ENCODE measurements around the gene RCN1. TPM values are rescaled to one million over a fixed set of nuclear protein-coding genes. Genes with fewer than 3 reads are reported as not detected.
"Not testable (repeated sequence)": the region's sequence is repeated elsewhere in the genome, so short reads cannot be mapped to it uniquely, and the experiment has no call there.

The RCN1 gene
- total RNA-seq, 5 donors from 2014 or later (not counting 1 experiment from before 2014, with no cell fraction given) = 7.3 to 12.2 (median 9.6) TPM

DNA sequence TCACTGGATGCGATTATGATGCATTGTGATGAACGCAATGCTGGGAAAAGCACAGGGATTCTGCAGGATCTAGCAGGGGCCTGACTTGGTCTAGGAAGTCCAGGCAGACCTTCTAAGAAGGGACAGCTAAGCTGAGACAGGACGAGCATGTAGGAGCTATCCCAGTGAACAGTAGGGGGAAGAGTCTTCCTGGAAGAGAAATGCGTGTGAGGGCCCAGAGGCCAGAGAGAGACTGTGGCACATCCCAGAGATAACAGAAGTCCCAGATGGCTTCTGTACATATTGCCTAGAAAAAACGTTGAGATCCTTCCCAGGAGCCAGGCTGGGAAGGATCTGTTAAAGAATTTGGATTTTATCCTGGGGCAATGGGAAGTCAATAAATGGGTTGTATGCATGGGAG, 24.6 kb downstream of the RCN1 start:
- 81% methylated on average over 5 of the region's 5 CpGs for WGBS (ENCODE audit: insufficient coverage)
- Histone ChIP-seq H3K27me3 (replicated peaks in 1 of 2; ENCODE audit: control insufficient read depth in 2 of 2, extremely low read depth in 1 of 2, insufficient read depth in 2 of 2, low read length in 1 of 2) (peaks cover 0 to 4% of the 10 kb centered on the region in 2 experiments), H3K4me1 (ENCODE audit: control insufficient read depth in 1 of 2, extremely low read depth in 1 of 2, insufficient read depth in 2 of 2, low read length in 2 of 2) (no peaks in the 10 kb centered on the region), H3K36me3 (ENCODE audit: control insufficient read depth in 2 of 2, extremely low read depth in 1 of 2, insufficient read depth in 1 of 2, low read length in 1 of 2) (no peaks in the 10 kb centered on the region), H3K4me3 (ENCODE audit: control insufficient read depth in 1 of 2, extremely low read depth in 1 of 2, low read length in 1 of 2) (no peak overlapping the region), H3K27ac (ENCODE audit: low read length) (no peak overlapping the region), H3K9me3 (no peaks in the 10 kb centered on the region)
- no peak for DNase-seq
- Mint-ChIP-seq H3K9me3 (no peaks in the 10 kb centered on the region), H3K36me3 (no peaks in the 10 kb centered on the region), H3K4me1 (no peaks in the 10 kb centered on the region), H3K27me3 (peaks cover 5 to 10% of the 10 kb centered on the region in 2 donors), H3K4me3 (no peak overlapping the region), H3K27ac (no peak overlapping the region)
- ChIA-PET POLR2A (no interaction called here), CTCF (interaction anchor here in 1 of 2 donors (1.0 kb wide), 1 partner anchor 60 kb away, joined by 3 read pairs; no protein-coding TSS in a partner anchor)
- no peak for ATAC-seq (replicated peaks in 1 of 4)

DNA sequence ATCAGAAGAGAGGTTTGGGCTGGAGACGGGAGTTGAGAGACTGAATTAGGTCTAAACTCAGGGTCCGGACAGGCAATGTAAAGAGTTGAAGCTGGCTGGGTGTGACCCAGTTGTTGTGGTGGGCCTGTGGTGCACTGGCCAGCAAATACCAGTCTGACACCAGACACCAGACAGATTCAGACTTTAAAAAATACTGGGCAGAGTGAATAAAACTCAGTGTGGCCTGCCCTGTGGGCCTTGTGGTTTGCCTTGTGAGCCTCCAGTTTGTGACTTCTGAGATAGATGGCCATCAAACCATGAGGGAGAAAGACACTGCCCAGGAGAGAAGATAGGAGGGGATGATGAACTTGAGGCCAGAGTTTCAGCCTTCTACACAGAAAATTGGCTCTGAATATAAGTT, 25.8 kb downstream of the RCN1 start:
- no peaks in the 10 kb centered on the region for H3K9me3 Mint-ChIP-seq
- DNase-seq (no peak), ATAC-seq (replicated peaks in 1 of 4) (no peak)
- Histone ChIP-seq H3K9me3 (no peaks in the 10 kb centered on the region), H3K27me3 (replicated peaks in 1 of 2; ENCODE audit: control insufficient read depth in 2 of 2, extremely low read depth in 1 of 2, insufficient read depth in 2 of 2, low read length in 1 of 2) (peaks cover 0 to 4% of the 10 kb centered on the region in 2 experiments), H3K36me3 (ENCODE audit: control insufficient read depth in 2 of 2, extremely low read depth in 1 of 2, insufficient read depth in 1 of 2, low read length in 1 of 2) (no peaks in the 10 kb centered on the region), H3K27ac (ENCODE audit: low read length) (no peak overlapping the region), H3K4me3 (ENCODE audit: control insufficient read depth in 1 of 2, extremely low read depth in 1 of 2, low read length in 1 of 2) (no peak overlapping the region), H3K4me1 (ENCODE audit: control insufficient read depth in 1 of 2, extremely low read depth in 1 of 2, insufficient read depth in 2 of 2, low read length in 2 of 2) (peaks cover 0 to 8% of the 10 kb centered on the region in 2 experiments)
- H3K27me3 Mint-ChIP-seq = peaks cover 8 to 12% of the 10 kb centered on the region in 2 donors
- no peak overlapping the region for H3K27ac Mint-ChIP-seq
- H3K4me3 Mint-ChIP-seq = no peak overlapping the region
- no CpG with 5 or more reads among the region's 2 CpGs for WGBS (ENCODE audit: insufficient coverage)
- peaks cover 0 to 7% (median 3%) of the 10 kb centered on the region in 3 donors for H3K4me1 Mint-ChIP-seq
- ChIA-PET CTCF (interaction anchor here in 1 of 2 donors (0.7 kb wide), 1 partner anchor 18 kb away, joined by 3 read pairs; no protein-coding TSS in a partner anchor), POLR2A (no interaction called here)
- H3K36me3 Mint-ChIP-seq = no peaks in the 10 kb centered on the region

DNA sequence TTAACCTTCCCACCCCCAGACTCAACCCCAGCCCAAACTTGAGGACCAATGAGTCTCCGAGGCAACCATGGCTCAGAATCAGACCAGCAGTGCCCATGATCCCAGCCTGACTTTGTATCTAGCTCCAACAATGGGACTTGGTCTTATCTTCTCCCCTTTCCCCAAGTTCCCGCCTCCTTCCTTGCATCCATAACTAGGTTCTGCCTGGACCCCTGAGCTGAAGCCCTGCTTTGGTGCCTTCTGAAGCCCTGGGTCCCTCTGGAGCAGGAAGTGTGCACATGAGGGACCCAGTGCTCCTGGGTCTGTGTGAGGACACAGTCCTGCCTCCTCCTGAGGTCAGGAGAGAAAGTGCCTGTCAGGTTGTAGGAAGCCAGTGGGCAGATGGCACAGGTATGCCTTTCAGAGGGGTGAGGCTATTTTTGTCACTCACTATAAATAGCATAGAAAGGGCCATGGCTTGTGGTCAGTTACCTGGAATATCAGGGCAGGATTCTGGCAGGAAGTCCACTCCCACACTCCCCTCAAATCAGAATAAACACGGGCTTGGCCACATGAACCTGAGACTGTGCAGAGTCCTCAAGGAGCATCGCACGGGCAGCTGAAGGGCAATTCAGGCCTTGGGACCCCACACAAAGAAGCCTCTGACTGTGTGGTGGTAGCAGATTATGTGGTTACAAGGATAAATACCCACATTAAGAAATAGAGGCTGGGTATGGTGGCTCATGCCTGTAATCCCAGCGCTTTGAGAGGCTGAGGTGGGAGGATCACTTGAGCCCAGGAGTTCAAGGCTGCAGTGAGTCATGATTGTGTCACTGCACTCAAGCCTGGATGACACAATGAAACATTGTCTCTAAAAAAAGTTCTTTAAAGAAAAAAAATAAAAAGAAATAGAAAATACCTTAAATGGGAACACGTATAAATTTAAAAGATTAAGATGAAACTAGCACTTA, 27.4 kb downstream of the RCN1 start:
- H3K4me3 ChIP-seq (ENCODE audit: control insufficient read depth in 1 of 2, extremely low read depth in 1 of 2, low read length in 1 of 2) = no peak overlapping the region
- no peaks in the 10 kb centered on the region for H3K9me3 ChIP-seq
- H3K27me3 ChIP-seq (replicated peaks in 1 of 2; ENCODE audit: control insufficient read depth in 2 of 2, extremely low read depth in 1 of 2, insufficient read depth in 2 of 2, low read length in 1 of 2) = no peaks in the 10 kb centered on the region
- Mint-ChIP-seq H3K4me1 (peaks cover 0 to 18% (median 3%) of the 10 kb centered on the region in 3 donors), H3K4me3 (no peak overlapping the region), H3K27me3 (peaks cover 3 to 10% of the 10 kb centered on the region in 2 donors), H3K36me3 (no peaks in the 10 kb centered on the region), H3K27ac (no peak overlapping the region), H3K9me3 (no peaks in the 10 kb centered on the region)
- H3K27ac ChIP-seq (ENCODE audit: low read length) = no peak overlapping the region
- DNase-seq (no peak), ATAC-seq (replicated peaks in 1 of 4) (no peak)
- H3K36me3 ChIP-seq (ENCODE audit: control insufficient read depth in 2 of 2, extremely low read depth in 1 of 2, insufficient read depth in 1 of 2, low read length in 1 of 2) = no peaks in the 10 kb centered on the region
- ChIA-PET POLR2A (no interaction called here), CTCF (interaction anchor here in 1 of 2 donors (0.5 kb wide), 1 partner anchor 26 kb away, joined by 8 read pairs; no protein-coding TSS in a partner anchor)
- H3K4me1 ChIP-seq (ENCODE audit: control insufficient read depth in 1 of 2, extremely low read depth in 1 of 2, insufficient read depth in 2 of 2, low read length in 2 of 2) = peaks cover 3 to 11% of the 10 kb centered on the region in 2 experiments
- 93% methylated on average over 2 of the region's 7 CpGs for WGBS (ENCODE audit: insufficient coverage)

DNA sequence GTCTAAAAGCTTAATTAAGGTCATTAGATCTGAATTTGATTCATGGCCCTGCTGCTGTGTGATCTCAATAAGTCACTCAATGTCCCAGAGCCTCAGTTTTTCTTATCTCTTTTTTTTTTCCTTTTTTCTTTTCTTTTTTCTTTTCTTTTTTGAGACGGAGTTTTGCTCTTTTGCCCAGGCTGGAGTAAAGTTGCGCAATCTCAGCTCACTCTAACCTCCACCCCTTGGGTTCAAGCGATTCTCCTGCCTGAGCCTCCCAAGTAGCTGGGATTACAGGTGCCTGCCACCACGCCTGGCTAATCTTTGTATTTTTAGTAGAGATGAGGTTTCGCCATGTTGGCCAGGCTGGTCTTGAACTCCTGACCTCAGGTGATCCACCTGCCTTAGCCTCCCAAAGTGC, 28.3 kb downstream of the RCN1 start:
- H3K36me3 ChIP-seq (ENCODE audit: control insufficient read depth in 2 of 2, extremely low read depth in 1 of 2, insufficient read depth in 1 of 2, low read length in 1 of 2); H3K27ac ChIP-seq (ENCODE audit: low read length); H3K27ac Mint-ChIP-seq; ATAC-seq (replicated peaks in 1 of 4); H3K27me3 ChIP-seq (replicated peaks in 1 of 2; ENCODE audit: control insufficient read depth in 2 of 2, extremely low read depth in 1 of 2, insufficient read depth in 2 of 2, low read length in 1 of 2); DNase-seq; H3K4me3 ChIP-seq (ENCODE audit: control insufficient read depth in 1 of 2, extremely low read depth in 1 of 2, low read length in 1 of 2); POLR2A ChIA-PET; CTCF ChIA-PET; H3K4me3 Mint-ChIP-seq; H3K9me3 ChIP-seq; H3K9me3 Mint-ChIP-seq; H3K36me3 Mint-ChIP-seq: not testable (repeated sequence)
- H3K4me1 Mint-ChIP-seq = peaks cover 0 to 18% (median 3%) of the 10 kb centered on the region in 3 donors
- peaks cover 4 to 10% of the 10 kb centered on the region in 2 donors for H3K27me3 Mint-ChIP-seq
- H3K4me1 ChIP-seq (ENCODE audit: control insufficient read depth in 1 of 2, extremely low read depth in 1 of 2, insufficient read depth in 2 of 2, low read length in 2 of 2) = peaks cover 3 to 11% of the 10 kb centered on the region in 2 experiments
- 100% methylated on average over 1 of the region's 5 CpGs for WGBS (ENCODE audit: insufficient coverage)

DNA sequence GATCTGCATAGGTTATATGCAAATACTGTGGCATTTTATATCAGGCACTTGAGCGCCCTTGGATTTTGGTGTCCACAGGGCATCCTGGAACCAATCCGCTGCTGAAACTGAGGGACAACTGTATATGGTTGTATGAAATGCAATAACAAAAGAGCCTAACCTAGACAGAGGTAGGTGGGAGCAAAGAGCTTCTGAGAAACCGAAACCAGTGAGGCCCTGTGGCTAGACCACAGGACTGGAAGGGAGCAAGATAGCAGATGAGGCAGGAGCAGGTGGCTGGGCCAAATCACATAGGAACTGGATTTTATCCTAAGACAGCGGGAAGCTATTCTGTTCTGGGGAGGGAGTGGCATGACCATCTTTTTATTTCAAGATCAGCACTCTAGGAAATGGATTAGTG, 30.1 kb downstream of the RCN1 start:
- Mint-ChIP-seq H3K4me3 (no peak overlapping the region), H3K27me3 (peaks cover 17 to 27% of the 10 kb centered on the region in 2 donors)
- CTCF ChIA-PET = no interaction called here

DNA sequence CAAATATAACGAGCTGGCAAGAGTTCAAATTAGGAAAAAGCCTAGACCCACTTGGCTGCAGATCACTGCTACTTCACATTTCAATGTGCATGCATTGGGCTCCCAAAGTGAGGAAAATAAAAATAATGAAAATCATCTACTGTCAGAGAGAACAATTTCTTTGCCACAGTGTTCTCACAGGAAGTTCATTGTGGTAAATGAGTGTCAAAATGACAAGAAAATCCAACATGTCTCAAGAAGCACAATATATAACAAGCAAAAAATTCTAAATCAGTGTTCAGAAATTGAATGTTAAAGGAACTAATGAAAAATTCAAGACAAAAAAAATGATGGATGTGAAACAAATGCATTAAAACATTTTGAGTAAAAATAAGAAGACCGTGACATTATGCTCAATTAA, 31.3 kb downstream of the RCN1 start:
- peaks cover 0 to 4% (median 0%) of the 10 kb centered on the region in 3 donors for H3K9me3 Mint-ChIP-seq
- no peak overlapping the region for H3K27ac ChIP-seq (ENCODE audit: low read length)
- H3K27ac Mint-ChIP-seq = no peak overlapping the region
- H3K4me3 ChIP-seq (ENCODE audit: control insufficient read depth in 1 of 2, extremely low read depth in 1 of 2, low read length in 1 of 2) = no peak overlapping the region
- H3K36me3 ChIP-seq (ENCODE audit: control insufficient read depth in 2 of 2, extremely low read depth in 1 of 2, insufficient read depth in 1 of 2, low read length in 1 of 2) = no peaks in the 10 kb centered on the region
- peak in 1 of 35 experiments; percentile 25 for DNase-seq
- no peaks in the 10 kb centered on the region for H3K36me3 Mint-ChIP-seq
- H3K27me3 Mint-ChIP-seq = peaks cover 26 to 31% of the 10 kb centered on the region in 2 donors
- H3K4me1 Mint-ChIP-seq = peaks cover 0 to 18% (median 3%) of the 10 kb centered on the region in 3 donors
- WGBS (ENCODE audit: insufficient coverage) = no CpG with 5 or more reads among the region's 2 CpGs
- ChIA-PET CTCF (no interaction called here), POLR2A (no interaction called here)
- H3K27me3 ChIP-seq (replicated peaks in 1 of 2; ENCODE audit: control insufficient read depth in 2 of 2, extremely low read depth in 1 of 2, insufficient read depth in 2 of 2, low read length in 1 of 2) = peaks cover 0 to 10% of the 10 kb centered on the region in 2 experiments
- no peak overlapping the region for H3K4me3 Mint-ChIP-seq
- peaks cover 3 to 11% of the 10 kb centered on the region in 2 experiments for H3K4me1 ChIP-seq (ENCODE audit: control insufficient read depth in 1 of 2, extremely low read depth in 1 of 2, insufficient read depth in 2 of 2, low read length in 2 of 2)
- no peak for ATAC-seq (replicated peaks in 1 of 4)
- H3K9me3 ChIP-seq = no peaks in the 10 kb centered on the region

More for the DNA sequence above, 30.1 kb downstream of the RCN1 start:
- H3K27ac Mint-ChIP-seq = peak overlapping the region in 1 of 2 donors; percentile 3
- peaks cover 0 to 2% of the 10 kb centered on the region in 2 experiments for H3K27me3 ChIP-seq (replicated peaks in 1 of 2; ENCODE audit: control insufficient read depth in 2 of 2, extremely low read depth in 1 of 2, insufficient read depth in 2 of 2, low read length in 1 of 2)
- H3K9me3 Mint-ChIP-seq = peaks cover 0 to 1% (median 0%) of the 10 kb centered on the region in 3 donors
- no peak for ATAC-seq (replicated peaks in 1 of 4)
- H3K4me1 Mint-ChIP-seq = peaks cover 0 to 18% (median 3%) of the 10 kb centered on the region in 3 donors
- POLR2A ChIA-PET = no interaction called here
- no peak overlapping the region for H3K27ac ChIP-seq (ENCODE audit: low read length)
- H3K36me3 ChIP-seq (ENCODE audit: control insufficient read depth in 2 of 2, extremely low read depth in 1 of 2, insufficient read depth in 1 of 2, low read length in 1 of 2) = no peaks in the 10 kb centered on the region
- no peaks in the 10 kb centered on the region for H3K36me3 Mint-ChIP-seq
- 57% methylated on average over 3 of the region's 4 CpGs for WGBS (ENCODE audit: insufficient coverage)
- no peaks in the 10 kb centered on the region for H3K9me3 ChIP-seq
- H3K4me1 ChIP-seq (ENCODE audit: control insufficient read depth in 1 of 2, extremely low read depth in 1 of 2, insufficient read depth in 2 of 2, low read length in 2 of 2) = peaks cover 3 to 11% of the 10 kb centered on the region in 2 experiments
- peak in 2 of 35 experiments; percentile 1 to 23 for DNase-seq
- H3K4me3 ChIP-seq (ENCODE audit: control insufficient read depth in 1 of 2, extremely low read depth in 1 of 2, low read length in 1 of 2) = no peak overlapping the region
